HEK293 (cell line): Measurements from ENCODE around the gene SLPI.

Experiments used
- CTCF ChIA-PET: fragments of 350-600 bp; formaldehyde crosslinking; extraction: SDS; loops from one replicate; lab custom pipeline; 2021; ENCODE audit warnings: antibody characterized with exemption; lab: Yijun Ruan, JAX
- POLR2A ChIA-PET: fragments of 300-600 bp; formaldehyde crosslinking; extraction: SDS; loops from one replicate; lab custom pipeline; 2020; ENCODE audit warnings: antibody characterized with exemption, inconsistent platforms; lab: Yijun Ruan, JAX
- H3K27ac ChIP-seq: fragments of 200-500 bp; sonication (Bioruptor generic); 2 replicates; pipeline ENCODE4 v1.5.1; 2014; ENCODE audit warnings: low read depth, low read length, control low read depth, inconsistent platforms; ENCODE audit errors: extremely low read depth
- H3K36me3 ChIP-seq, 2 experiments: fragments of 200-500 bp in 1 of 2; sonication (Bioruptor generic) in 1 of 2; 1 replicate in 1 of 2; 2 replicates in 1 of 2; pipeline ENCODE4 v1.5.1; 2014 to 2017; ENCODE audit warnings: inconsistent platforms in 2 of 2, low read length in 2 of 2; ENCODE audit not compliant: control insufficient read depth in 2 of 2, insufficient read depth in 1 of 2
- H3K4me1 ChIP-seq: fragments of 200-500 bp; sonication (Bioruptor generic); 2 replicates; pipeline ENCODE4 v1.5.1; 2014; ENCODE audit warnings: mild to moderate bottlenecking, low read length, inconsistent platforms; ENCODE audit not compliant: control insufficient read depth, insufficient read depth
- H3K4me3 ChIP-seq: 2 replicates; pipeline ENCODE4 v1.5.1; 2011; ENCODE audit warnings: low read depth, mild to moderate bottlenecking, control low read depth, low read length, moderate library complexity
- H3K9me3 ChIP-seq: fragments of 200-500 bp; sonication (Bioruptor generic); 2 replicates; pipeline ENCODE4 v1.5.1; 2014; ENCODE audit warnings: low read depth, low read length, inconsistent platforms; ENCODE audit not compliant: control insufficient read depth, insufficient read depth
- MZF1 ChIP-seq: fragments of 450-650 bp; formaldehyde crosslinking; IDR thresholded peaks from 2 replicates; pipeline ENCODE4 v1.5.1; 2017; ENCODE audit warnings: missing biosample characterization, missing genetic modification characterization, borderline replicate concordance
- REPIN1 ChIP-seq: fragments of 450-650 bp; formaldehyde crosslinking; IDR thresholded peaks from 2 replicates; pipeline ENCODE4 v1.5.1; 2017; ENCODE audit warnings: missing biosample characterization, missing genetic modification characterization, low read depth
- SCRT1 ChIP-seq: fragments of 450-650 bp; formaldehyde crosslinking; IDR thresholded peaks from 2 replicates; pipeline ENCODE4 v1.5.1; 2016; ENCODE audit warnings: missing biosample characterization, missing genetic modification characterization, borderline replicate concordance
- YY1 ChIP-seq: fragments of 450-650 bp; formaldehyde crosslinking; IDR thresholded peaks from 2 replicates; pipeline ENCODE4 v1.5.1; 2018; ENCODE audit warnings: missing biosample characterization, missing genetic modification characterization
- ZBTB20 ChIP-seq: fragments of 450-650 bp; formaldehyde crosslinking; IDR thresholded peaks from 2 replicates; pipeline ENCODE4 v1.5.1; 2016; ENCODE audit warnings: missing biosample characterization, missing genetic modification characterization
- ZBTB21 ChIP-seq: fragments of 450-650 bp; formaldehyde crosslinking; IDR thresholded peaks from 2 replicates; pipeline ENCODE4 v1.5.1; 2017; ENCODE audit warnings: missing biosample characterization, missing genetic modification characterization
- ZBTB6 ChIP-seq: fragments of 450-650 bp; formaldehyde crosslinking; IDR thresholded peaks from 2 replicates; pipeline ENCODE4 v1.5.1; 2017; ENCODE audit warnings: missing biosample characterization, missing genetic modification characterization
- ZFP3 ChIP-seq: fragments of 450-650 bp; formaldehyde crosslinking; IDR thresholded peaks from 2 replicates; pipeline ENCODE4 v1.5.1; 2016; ENCODE audit warnings: low read depth, missing biosample characterization, missing genetic modification characterization
- ZIC2 ChIP-seq: fragments of 450-650 bp; formaldehyde crosslinking; IDR thresholded peaks from 2 replicates; pipeline ENCODE4 v1.5.1; 2016; ENCODE audit warnings: missing biosample characterization, missing genetic modification characterization
- ZNF132 ChIP-seq: fragments of 450-650 bp; formaldehyde crosslinking; IDR thresholded peaks from 2 replicates; pipeline ENCODE4 v1.5.1; 2017; ENCODE audit warnings: missing biosample characterization, missing genetic modification characterization, borderline replicate concordance
- ZNF138 ChIP-seq: fragments of 450-650 bp; formaldehyde crosslinking; IDR thresholded peaks from 2 replicates; pipeline ENCODE4 v1.5.1; 2016; ENCODE audit warnings: missing biosample characterization, missing genetic modification characterization, borderline replicate concordance
- ZNF239 ChIP-seq: fragments of 450-650 bp; formaldehyde crosslinking; IDR thresholded peaks from 2 replicates; pipeline ENCODE4 v1.5.1; 2016; ENCODE audit warnings: missing biosample characterization, missing genetic modification characterization
- ZNF24 ChIP-seq: fragments of 450-650 bp; formaldehyde crosslinking; IDR thresholded peaks from 2 replicates; pipeline ENCODE4 v1.5.1; 2016; ENCODE audit warnings: missing biosample characterization, missing genetic modification characterization
- ZNF302 ChIP-seq: fragments of 450-650 bp; formaldehyde crosslinking; IDR thresholded peaks from 2 replicates; pipeline ENCODE4 v1.5.1; 2016; ENCODE audit warnings: missing biosample characterization, missing genetic modification characterization, low read depth
- ZNF362 ChIP-seq: fragments of 450-650 bp; formaldehyde crosslinking; IDR thresholded peaks from 2 replicates; pipeline ENCODE4 v1.5.1; 2016; ENCODE audit warnings: missing biosample characterization, missing genetic modification characterization
- ZNF488 ChIP-seq: fragments of 450-650 bp; formaldehyde crosslinking; IDR thresholded peaks from 2 replicates; pipeline ENCODE4 v1.5.1; 2016; ENCODE audit warnings: missing biosample characterization, missing genetic modification characterization
- ZNF510 ChIP-seq: fragments of 450-650 bp; formaldehyde crosslinking; IDR thresholded peaks from 2 replicates; pipeline ENCODE4 v1.5.1; 2018; ENCODE audit warnings: mild to moderate bottlenecking, missing genetic modification characterization, missing biosample characterization; ENCODE audit not compliant: insufficient replicate concordance
- ZNF514 ChIP-seq: fragments of 450-650 bp; formaldehyde crosslinking; IDR thresholded peaks from 2 replicates; pipeline ENCODE4 v1.5.1; 2016; ENCODE audit warnings: missing biosample characterization, missing genetic modification characterization
- ZNF530 ChIP-seq: fragments of 450-650 bp; formaldehyde crosslinking; IDR thresholded peaks from 2 replicates; pipeline ENCODE4 v1.5.1; 2016; ENCODE audit warnings: low read depth, missing biosample characterization, missing genetic modification characterization
- ZNF548 ChIP-seq: fragments of 450-650 bp; formaldehyde crosslinking; IDR thresholded peaks from 2 replicates; pipeline ENCODE4 v1.5.1; 2016; ENCODE audit warnings: missing biosample characterization, missing genetic modification characterization
- ZNF610 ChIP-seq: fragments of 450-650 bp; formaldehyde crosslinking; IDR thresholded peaks from 2 replicates; pipeline ENCODE4 v1.5.1; 2016; ENCODE audit warnings: missing biosample characterization, missing genetic modification characterization, borderline replicate concordance
- ZNF624 ChIP-seq: fragments of 450-650 bp; formaldehyde crosslinking; IDR thresholded peaks from 2 replicates; pipeline ENCODE4 v1.5.1; 2017; ENCODE audit warnings: missing biosample characterization, missing genetic modification characterization
- ZNF626 ChIP-seq: fragments of 450-650 bp; sonication (Bioruptor Pico); formaldehyde crosslinking; IDR thresholded peaks from 2 replicates; pipeline ENCODE4 v1.5.1; 2018; ENCODE audit warnings: missing biosample characterization, missing genetic modification characterization, inconsistent platforms
- ZNF639 ChIP-seq: fragments of 450-650 bp; formaldehyde crosslinking; IDR thresholded peaks from 2 replicates; pipeline ENCODE4 v1.5.1; 2016; ENCODE audit warnings: missing biosample characterization, missing genetic modification characterization
- ZNF670 ChIP-seq: fragments of 450-650 bp; formaldehyde crosslinking; IDR thresholded peaks from 2 replicates; pipeline ENCODE4 v1.5.1; 2016; ENCODE audit warnings: missing biosample characterization, missing genetic modification characterization, low read depth
- ZNF677 ChIP-seq: fragments of 450-650 bp; IDR thresholded peaks from 2 replicates; pipeline ENCODE4 v1.5.0; 2018; ENCODE audit warnings: missing biosample characterization, mild to moderate bottlenecking, missing genetic modification characterization, moderate library complexity
- TF ChIP-seq, protein P1 (sequence below): fragments of 450-650 bp; formaldehyde crosslinking; IDR thresholded peaks from 2 replicates; pipeline ENCODE4 v1.5.1; 2016; ENCODE audit warnings: missing biosample characterization, missing genetic modification characterization
- TF ChIP-seq, protein P2 (sequence below): fragments of 450-650 bp; formaldehyde crosslinking; IDR thresholded peaks from 2 replicates; pipeline ENCODE4 v1.5.1; 2017; ENCODE audit warnings: missing biosample characterization, missing genetic modification characterization
- TF ChIP-seq, protein P3 (sequence below): fragments of 450-650 bp; formaldehyde crosslinking; IDR thresholded peaks from 2 replicates; pipeline ENCODE4 v1.5.1; 2016; ENCODE audit warnings: missing biosample characterization, missing genetic modification characterization

Gene SLPI

DNA sequence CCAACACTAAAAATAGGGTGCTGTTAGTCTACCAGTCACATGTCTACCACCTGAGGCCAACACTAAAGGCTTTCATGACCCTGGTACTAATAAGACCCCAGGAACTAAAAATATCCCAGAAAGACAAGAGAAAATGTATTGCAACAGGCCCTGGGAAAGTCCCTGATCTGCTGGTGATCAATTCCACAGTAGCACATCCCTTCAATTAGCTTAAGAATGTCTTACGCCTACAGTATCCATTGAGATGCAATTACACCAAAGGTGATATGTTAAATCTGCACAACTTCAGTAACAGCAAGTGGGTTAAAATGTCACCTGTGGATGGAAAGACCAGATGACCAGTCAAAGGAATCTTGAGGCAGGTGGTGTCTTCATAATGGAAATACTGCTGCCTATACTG lies 44.4 kb downstream of the SLPI start:
- POLR2A ChIA-PET = no interaction called here
- H3K4me1 ChIP-seq = peaks cover 3% of the 10 kb centered on the region; the same call in 1 of the 2 replicates
- no peak overlapping the region for H3K4me3 ChIP-seq
- TF ChIP-seq ZNF670 (tag by site-specific recombination) (no peak), ZNF639 (tag by site-specific recombination) (no peak), ZNF24 (tag by site-specific recombination) (no peak), ZBTB6 (no peak), ZNF362 (tag by site-specific recombination) (no peak), ZNF514 (tag by site-specific recombination) (no peak), ZNF624 (no peak), ZFP3 (tag by site-specific recombination) (no peak), ZNF239 (tag by site-specific recombination) (no peak), ZBTB21 (tag by site-specific recombination) (no peak), SCRT1 (tag by site-specific recombination) (no peak), ZNF530 (tag by site-specific recombination) (no peak), REPIN1 (tag by site-specific recombination) (no peak), ZNF138 (tag by site-specific recombination) (no peak), ZNF626 (no peak), MZF1 (no peak), ZNF488 (tag by site-specific recombination) (no peak), ZNF548 (tag by site-specific recombination) (no peak), ZNF510 (no peak)
- TF ChIP-seq, protein P1, sequence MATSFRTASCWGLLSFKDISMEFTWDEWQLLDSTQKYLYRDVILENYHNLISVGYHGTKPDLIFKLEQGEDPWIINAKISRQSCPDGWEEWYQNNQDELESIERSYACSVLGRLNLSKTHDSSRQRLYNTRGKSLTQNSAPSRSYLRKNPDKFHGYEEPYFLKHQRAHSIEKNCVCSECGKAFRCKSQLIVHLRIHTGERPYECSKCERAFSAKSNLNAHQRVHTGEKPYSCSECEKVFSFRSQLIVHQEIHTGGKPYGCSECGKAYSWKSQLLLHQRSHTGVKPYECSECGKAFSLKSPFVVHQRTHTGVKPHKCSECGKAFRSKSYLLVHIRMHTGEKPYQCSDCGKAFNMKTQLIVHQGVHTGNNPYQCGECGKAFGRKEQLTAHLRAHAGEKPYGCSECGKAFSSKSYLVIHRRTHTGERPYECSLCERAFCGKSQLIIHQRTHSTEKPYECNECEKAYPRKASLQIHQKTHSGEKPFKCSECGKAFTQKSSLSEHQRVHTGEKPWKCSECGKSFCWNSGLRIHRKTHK = no peak
- no peak overlapping the region for H3K27ac ChIP-seq
- CTCF ChIA-PET = interaction anchor here (1.6 kb wide), 1 partner anchor 84 kb away, joined by 3 read pairs; no protein-coding TSS in a partner anchor
- H3K9me3 ChIP-seq = no peaks in the 10 kb centered on the region
- no peaks in the 10 kb centered on the region for H3K36me3 ChIP-seq

DNA sequence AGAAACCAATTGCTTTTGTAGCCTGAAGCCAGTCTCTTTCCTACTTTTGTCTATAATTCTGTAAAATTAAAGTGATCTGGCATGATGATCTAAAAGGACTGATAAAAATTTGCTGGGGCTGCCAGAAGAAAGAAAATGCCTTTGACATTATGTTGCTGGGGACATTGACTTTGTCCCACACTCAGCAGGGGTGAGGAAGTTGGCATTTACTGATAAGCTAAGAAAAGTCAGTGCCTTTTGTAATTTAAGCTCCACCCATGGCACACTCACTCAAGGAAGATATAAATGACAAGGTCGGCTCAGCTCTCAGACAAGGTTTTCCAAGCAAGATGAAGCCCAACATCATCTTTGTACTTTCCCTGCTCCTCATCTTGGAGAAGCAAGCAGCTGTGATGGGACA lies 47.6 kb downstream of the SLPI start, which contains the start of gene SEMG1:
SEMG1 (plus strand) TSS at position 309 of the 400 bp plus-strand sequence; CDS start at position 330, 21 bp downstream.
- Histone ChIP-seq H3K9me3 (no peaks in the 10 kb centered on the region), H3K4me3 (no peak within 1 kb of the TSS), H3K4me1 (peaks cover 3% of the 10 kb centered on the region; the same call in 1 of the 2 replicates), H3K27ac (no peak within 1 kb of the TSS), H3K36me3 (no peaks in the 10 kb centered on the region)
- POLR2A ChIA-PET = no interaction called here
- CTCF ChIA-PET = interaction anchor here (0.7 kb wide), 1 partner anchor 68 kb away, joined by 3 read pairs; no protein-coding TSS in a partner anchor
- TF ChIP-seq ZNF302 (no peak), ZNF610 (tag by site-specific recombination) (no peak), ZNF677 (no peak), YY1 (tag by site-specific recombination) (no peak), ZNF132 (tag by site-specific recombination) (no peak), ZBTB20 (no peak), ZIC2 (no peak)
- TF ChIP-seq, protein P2, sequence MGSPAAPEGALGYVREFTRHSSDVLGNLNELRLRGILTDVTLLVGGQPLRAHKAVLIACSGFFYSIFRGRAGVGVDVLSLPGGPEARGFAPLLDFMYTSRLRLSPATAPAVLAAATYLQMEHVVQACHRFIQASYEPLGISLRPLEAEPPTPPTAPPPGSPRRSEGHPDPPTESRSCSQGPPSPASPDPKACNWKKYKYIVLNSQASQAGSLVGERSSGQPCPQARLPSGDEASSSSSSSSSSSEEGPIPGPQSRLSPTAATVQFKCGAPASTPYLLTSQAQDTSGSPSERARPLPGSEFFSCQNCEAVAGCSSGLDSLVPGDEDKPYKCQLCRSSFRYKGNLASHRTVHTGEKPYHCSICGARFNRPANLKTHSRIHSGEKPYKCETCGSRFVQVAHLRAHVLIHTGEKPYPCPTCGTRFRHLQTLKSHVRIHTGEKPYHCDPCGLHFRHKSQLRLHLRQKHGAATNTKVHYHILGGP (tag by site-specific recombination) = no peak
- TF ChIP-seq, protein P3, sequence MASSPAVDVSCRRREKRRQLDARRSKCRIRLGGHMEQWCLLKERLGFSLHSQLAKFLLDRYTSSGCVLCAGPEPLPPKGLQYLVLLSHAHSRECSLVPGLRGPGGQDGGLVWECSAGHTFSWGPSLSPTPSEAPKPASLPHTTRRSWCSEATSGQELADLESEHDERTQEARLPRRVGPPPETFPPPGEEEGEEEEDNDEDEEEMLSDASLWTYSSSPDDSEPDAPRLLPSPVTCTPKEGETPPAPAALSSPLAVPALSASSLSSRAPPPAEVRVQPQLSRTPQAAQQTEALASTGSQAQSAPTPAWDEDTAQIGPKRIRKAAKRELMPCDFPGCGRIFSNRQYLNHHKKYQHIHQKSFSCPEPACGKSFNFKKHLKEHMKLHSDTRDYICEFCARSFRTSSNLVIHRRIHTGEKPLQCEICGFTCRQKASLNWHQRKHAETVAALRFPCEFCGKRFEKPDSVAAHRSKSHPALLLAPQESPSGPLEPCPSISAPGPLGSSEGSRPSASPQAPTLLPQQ (tag by site-specific recombination) = no peak
